Stomach (tissue), 9 donors: Measurements from ENCODE around the gene STAT5A. TPM values are rescaled to one million over a fixed set of nuclear protein-coding genes. Genes with fewer than 3 reads are reported as not detected.

ENCODE experiments used
- DNase-seq, 2 donors: peaks; one replicate each; pipeline versions ENCODE4 v3.0.0 to v3.0.0-alpha.2; 2013 to 2019
- H3K27ac ChIP-seq, 5 donors: fragments of 200-600 bp in 4 of 5; sonication (generic) in 4 of 5; one replicate each; pipeline ENCODE4 v1.5.1; 2013 to 2019; ENCODE audit warnings: mild to moderate bottlenecking in 1 of 5, moderate library complexity in 1 of 5
- H3K27me3 ChIP-seq, 3 donors: fragments of 200-600 bp; sonication (generic); one replicate each; pipeline ENCODE4 v1.5.1; 2017 to 2019; ENCODE audit warnings: mixed run types in 1 of 3
- H3K36me3 ChIP-seq, 4 donors: fragments of 200-600 bp; sonication (generic); 1 replicate in 3 of 4; 2 replicates in 1 of 4; pipeline ENCODE4 v1.5.1; 2016 to 2019
- H3K4me1 ChIP-seq, 4 donors: fragments of 200-600 bp; sonication (generic); one replicate each; pipeline ENCODE4 v1.5.1; 2016 to 2019
- H3K4me3 ChIP-seq, 4 donors: fragments of 200-600 bp; sonication (generic) in 3 of 4; one replicate each; pipeline ENCODE4 v1.5.1; 2016 to 2019; ENCODE audit warnings: mild to moderate bottlenecking in 1 of 4
- H3K9me3 ChIP-seq, 4 donors: fragments of 200-600 bp; sonication (generic); one replicate each; pipeline ENCODE4 v1.5.1; 2016 to 2019
- EP300 ChIP-seq: sonication (generic); formaldehyde crosslinking; IDR thresholded peaks from one replicate; pipeline ENCODE4 v1.6.1; 2017; ENCODE audit warnings: antibody characterized with exemption
- POLR2A ChIP-seq, 4 donors: fragments of 450-650 bp; IDR thresholded peaks; one replicate each; pipeline ENCODE4 v1.6.1; 2016; ENCODE audit warnings: antibody characterized with exemption in 4 of 4, control low read depth in 2 of 4, mild to moderate bottlenecking in 1 of 4, moderate library complexity in 1 of 4
- POLR2AphosphoS5 ChIP-seq, 3 donors: sonication (generic); formaldehyde crosslinking; IDR thresholded peaks; one replicate each; pipeline ENCODE4 v1.6.1; 2016; ENCODE audit warnings: antibody characterized with exemption in 3 of 3
- WGBS, 5 donors: extraction: QIAGEN DNeasy Blood & Tissue Kit in 3 of 5; methylation state at CpG; one replicate each; pipeline versions ENCODE4 v1.1.5 to v1.1.7; 2013 to 2018; 5-methylcytosine and 5-hydroxymethylcytosine counted together
- intact Hi-C: fragments of 100-400 bp; cut with DNase I; formaldehyde crosslinking; loops from one replicate; pipeline ENCODE4 v1.15.1; 2023; ENCODE audit warnings: low total_unique reads
- polyA plus RNA-seq, 3 donors: library from polyadenylated mRNA; stranded (reverse); fragments of 200-250 nt; gene quantifications; one replicate each; pipeline ENCODE4 v1.2.3, GENCODE V29; 2013
- total RNA-seq, 5 donors: library from RNA; depleted of rRNA; stranded (reverse); fragments of >200 nt; gene quantifications; one replicate each; pipeline versions ENCODE4 v1.1.0 to v1.2.3, GENCODE V29; 2014 to 2016
- TF ChIP-seq, protein P1 (sequence below), 7 experiments: fragments of 450-650 bp in 4 of 7; fragments of 200-600 bp in 3 of 7; sonication (generic) in 3 of 7; IDR thresholded peaks; one replicate each; pipeline ENCODE4 v1.5.1; 2016 to 2019; ENCODE audit warnings: antibody characterized with exemption in 7 of 7, control low read depth in 2 of 7, mild to moderate bottlenecking in 1 of 7
- donor health status: healthy with polysubstance abuse.
- donor health status: Bipolar disorder and iron deficiency.
- donor health status: healthy.

The STAT5A gene
- total and polyA plus RNA-seq, 8 donors, result 9.6 to 81.7 (median 16.6) TPM

DNA sequence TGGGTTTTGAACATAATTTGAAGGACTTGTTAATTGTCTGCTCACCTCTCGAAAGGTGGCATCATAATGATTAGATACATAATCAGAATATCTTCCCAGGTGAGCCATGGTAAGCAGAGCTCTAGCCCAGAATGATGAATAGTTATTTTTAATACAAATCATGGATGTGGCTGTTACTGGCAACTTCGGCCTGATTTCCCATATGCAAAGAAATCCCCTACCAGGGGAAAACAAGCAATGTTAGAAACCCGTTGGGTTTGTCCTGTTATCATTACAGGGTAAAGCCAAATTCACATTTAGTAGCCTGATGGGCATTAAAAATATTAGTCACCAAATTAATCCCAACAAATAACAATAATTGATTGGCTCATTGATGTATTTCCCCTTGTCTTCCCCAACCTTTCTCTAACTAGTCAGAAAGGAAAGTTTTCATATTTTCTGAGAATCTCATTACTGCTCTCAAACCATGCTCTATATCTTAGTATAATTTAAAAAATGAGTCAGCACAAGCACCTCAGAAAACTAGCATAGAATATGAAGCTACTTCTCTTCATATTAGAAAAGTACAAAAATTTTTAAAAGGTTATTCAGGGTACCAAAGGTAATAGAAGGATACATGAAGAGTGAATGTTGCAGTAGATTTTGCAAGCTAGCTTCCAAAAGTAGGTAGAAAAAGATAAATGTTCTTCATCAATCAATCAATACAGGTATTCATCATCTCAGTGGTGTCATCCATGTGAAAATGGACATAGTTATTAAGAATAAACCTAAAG lies 17.1 kb upstream of the STAT5A start:
- Histone ChIP-seq H3K27ac (peak overlapping the region in 2 of 5 donors; percentile 30 to 31), H3K9me3 (no peaks in the 10 kb centered on the region), H3K4me3 (no peak overlapping the region), H3K4me1 (peaks cover 10 to 86% (median 46%) of the 10 kb centered on the region in 4 donors), H3K27me3 (no peaks in the 10 kb centered on the region), H3K36me3 (no peaks in the 10 kb centered on the region)
- no peak for DNase-seq
- intact Hi-C loops, result no loop called here
- no peak for TF ChIP-seq POLR2A (IDR thresholded peaks at IDR 0.05)
- no peak for TF ChIP-seq EP300
- TF ChIP-seq, protein P1, sequence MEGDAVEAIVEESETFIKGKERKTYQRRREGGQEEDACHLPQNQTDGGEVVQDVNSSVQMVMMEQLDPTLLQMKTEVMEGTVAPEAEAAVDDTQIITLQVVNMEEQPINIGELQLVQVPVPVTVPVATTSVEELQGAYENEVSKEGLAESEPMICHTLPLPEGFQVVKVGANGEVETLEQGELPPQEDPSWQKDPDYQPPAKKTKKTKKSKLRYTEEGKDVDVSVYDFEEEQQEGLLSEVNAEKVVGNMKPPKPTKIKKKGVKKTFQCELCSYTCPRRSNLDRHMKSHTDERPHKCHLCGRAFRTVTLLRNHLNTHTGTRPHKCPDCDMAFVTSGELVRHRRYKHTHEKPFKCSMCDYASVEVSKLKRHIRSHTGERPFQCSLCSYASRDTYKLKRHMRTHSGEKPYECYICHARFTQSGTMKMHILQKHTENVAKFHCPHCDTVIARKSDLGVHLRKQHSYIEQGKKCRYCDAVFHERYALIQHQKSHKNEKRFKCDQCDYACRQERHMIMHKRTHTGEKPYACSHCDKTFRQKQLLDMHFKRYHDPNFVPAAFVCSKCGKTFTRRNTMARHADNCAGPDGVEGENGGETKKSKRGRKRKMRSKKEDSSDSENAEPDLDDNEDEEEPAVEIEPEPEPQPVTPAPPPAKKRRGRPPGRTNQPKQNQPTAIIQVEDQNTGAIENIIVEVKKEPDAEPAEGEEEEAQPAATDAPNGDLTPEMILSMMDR (IDR thresholded peaks at IDR 0.05), result no peak
- no peak for TF ChIP-seq POLR2AphosphoS5 (IDR thresholded peaks at IDR 0.05)
- 75 to 81% (median 79%) methylated on average over 3 of the region's 3 CpGs for WGBS, 5 donors

DNA sequence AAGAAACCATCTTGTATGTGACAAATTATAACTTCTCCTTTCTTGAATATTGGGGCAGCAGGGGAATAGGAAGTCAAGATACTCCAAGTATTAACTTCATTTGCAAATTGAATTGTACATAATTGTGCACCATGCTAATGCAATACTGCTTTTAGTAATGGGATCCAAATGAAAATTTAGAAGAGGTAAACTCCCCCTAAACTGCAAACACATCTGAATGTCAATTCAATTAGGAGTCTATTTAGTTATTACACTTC lies 16.6 kb upstream of the STAT5A start:
- H3K27ac ChIP-seq, result peak overlapping the region in 1 of 5 donors; percentile 31

DNA sequence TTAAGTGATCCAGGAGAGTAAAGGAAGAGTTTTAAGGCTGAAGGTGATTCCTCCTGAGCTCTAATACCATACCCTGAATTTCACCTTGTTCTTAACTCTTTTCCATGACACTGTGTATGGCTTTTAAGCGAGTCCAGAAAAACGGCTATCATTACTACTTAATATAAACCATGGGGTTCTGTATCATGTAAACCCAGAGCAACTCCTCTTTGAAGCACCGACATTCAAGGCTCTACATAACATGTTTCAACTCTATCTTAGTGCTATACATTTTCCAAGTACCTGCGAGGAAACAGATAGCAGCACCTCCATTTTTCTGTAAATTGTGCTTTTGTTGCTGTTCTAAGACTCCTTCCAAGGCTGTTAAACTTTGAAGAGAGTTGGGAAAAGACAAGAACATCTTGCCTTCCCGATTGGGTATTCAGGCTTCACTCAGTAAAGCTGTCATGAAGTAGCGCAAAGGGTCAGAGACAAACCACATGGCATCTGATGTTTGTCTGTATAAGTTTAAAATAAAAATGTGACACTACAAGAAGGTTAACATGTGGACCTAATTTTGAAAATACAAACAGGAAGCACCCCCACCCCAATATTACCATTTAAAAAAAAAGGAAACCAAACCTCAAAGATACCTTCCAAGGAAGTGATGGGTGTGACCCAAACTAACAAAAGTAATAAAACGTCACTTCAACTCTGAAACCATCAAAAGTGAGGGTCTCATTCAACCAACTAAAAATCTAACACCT lies 16.0 kb upstream of the STAT5A start:
- Histone ChIP-seq H3K27ac (peak overlapping the region in 1 of 5 donors; percentile 31), H3K4me1 (peaks cover 17 to 81% (median 47%) of the 10 kb centered on the region in 4 donors), H3K9me3 (no peaks in the 10 kb centered on the region), H3K4me3 (no peak overlapping the region), H3K27me3 (no peaks in the 10 kb centered on the region), H3K36me3 (no peaks in the 10 kb centered on the region)
- WGBS, 5 donors, result 61 to 71% (median 69%) methylated on average over 7 of the region's 7 CpGs
- no peak for TF ChIP-seq POLR2A (IDR thresholded peaks at IDR 0.05)
- TF ChIP-seq, protein P1 (IDR thresholded peaks at IDR 0.05), result no peak
- TF ChIP-seq EP300, result no peak
- no peak for TF ChIP-seq POLR2AphosphoS5 (IDR thresholded peaks at IDR 0.05)
- intact Hi-C loops, result no loop called here
- DNase-seq, result no peak

More for the DNA sequence above, 16.6 kb upstream of the STAT5A start:
- no peaks in the 10 kb centered on the region for H3K9me3 ChIP-seq
- intact Hi-C loops, result no loop called here
- no peak for TF ChIP-seq POLR2A (IDR thresholded peaks at IDR 0.05)
- TF ChIP-seq EP300, result no peak
- no peak for TF ChIP-seq POLR2AphosphoS5 (IDR thresholded peaks at IDR 0.05)
- TF ChIP-seq, protein P1 (IDR thresholded peaks at IDR 0.05), result no peak
- H3K27me3 ChIP-seq, result no peaks in the 10 kb centered on the region
- DNase-seq, result no peak
- H3K4me1 ChIP-seq, result peaks cover 12 to 81% (median 44%) of the 10 kb centered on the region in 4 donors
- H3K36me3 ChIP-seq, result no peaks in the 10 kb centered on the region
- H3K4me3 ChIP-seq, result no peak overlapping the region

DNA sequence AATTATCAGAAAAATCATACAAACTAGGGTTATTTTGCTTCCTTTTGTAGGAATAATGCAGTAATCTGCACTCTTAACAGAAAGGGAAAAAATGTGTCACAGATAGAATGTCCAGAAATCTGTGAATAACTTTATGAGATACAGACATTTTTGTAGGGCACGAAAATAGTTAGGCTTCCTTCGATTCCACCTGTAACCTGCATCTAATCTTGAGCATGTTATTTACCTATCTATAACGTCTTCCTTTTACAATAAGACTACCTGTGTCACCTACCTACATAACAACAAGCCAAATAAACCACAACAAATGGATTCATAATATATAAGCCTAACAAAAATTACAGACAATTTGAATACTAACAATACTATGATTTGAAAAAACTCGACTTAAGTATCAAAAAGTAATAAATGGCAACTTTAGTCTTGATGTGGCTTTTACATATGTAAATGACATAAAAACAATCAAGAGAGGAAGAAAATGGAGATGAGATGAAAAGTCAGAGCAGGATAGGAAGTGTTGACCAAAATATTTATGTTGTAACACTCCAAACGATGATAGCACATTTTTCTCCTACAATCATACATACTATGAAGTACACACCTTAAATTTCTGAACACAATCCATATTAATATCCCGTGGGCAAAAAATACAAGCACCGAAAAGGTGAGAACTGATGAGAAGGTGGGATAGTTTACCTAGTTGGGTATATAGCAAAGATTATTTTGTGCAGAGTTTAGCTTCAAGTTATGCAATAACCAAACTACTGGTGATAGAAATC lies 14.6 kb upstream of the STAT5A start:
- Histone ChIP-seq H3K36me3 (no peaks in the 10 kb centered on the region), H3K27me3 (no peaks in the 10 kb centered on the region), H3K27ac (peak overlapping the region in 2 of 5 donors; percentile 88 to 96), H3K4me1 (peaks cover 18 to 71% (median 44%) of the 10 kb centered on the region in 4 donors), H3K9me3 (no peaks in the 10 kb centered on the region), H3K4me3 (no peak overlapping the region)
- no peak for DNase-seq
- TF ChIP-seq EP300, result no peak
- TF ChIP-seq POLR2AphosphoS5 (IDR thresholded peaks at IDR 0.05), result no peak
- TF ChIP-seq, protein P1 (IDR thresholded peaks at IDR 0.05), result no peak
- TF ChIP-seq POLR2A (IDR thresholded peaks at IDR 0.05), result no peak
- intact Hi-C loops, result no loop called here
- WGBS, 5 donors, result 58 to 67% (median 61%) methylated on average over 7 of the region's 7 CpGs
